Skeletal muscle tissue (tissue), 4 donors: ENCODE results near the gene DENND4A. TPM values are rescaled to one million over a fixed set of nuclear protein-coding genes. Genes with fewer than 3 reads are reported as not detected.
A peak's percentile ranks its signal among the peaks of the same experiment; 100 is the strongest.

Experiments used
- H3K27ac ChIP-seq: one replicate; pipeline ENCODE4 v1.7.0; 2013; ENCODE audit warnings: mild to moderate bottlenecking, low read depth, low read length, inconsistent platforms
- H3K27me3 ChIP-seq, 3 donors: one replicate each; pipeline ENCODE4 v1.7.0; 2013; ENCODE audit warnings: low read length in 3 of 3; ENCODE audit not compliant: control insufficient read depth in 3 of 3, insufficient read depth in 3 of 3
- H3K36me3 ChIP-seq, 3 donors: one replicate each; pipeline ENCODE4 v1.7.0; 2013; ENCODE audit warnings: low read length in 3 of 3; ENCODE audit not compliant: control insufficient read depth in 3 of 3, insufficient read depth in 3 of 3
- H3K4me1 ChIP-seq, 3 donors: one replicate each; pipeline ENCODE4 v1.7.0; 2013; ENCODE audit warnings: low read length in 3 of 3, mild to moderate bottlenecking in 3 of 3; ENCODE audit not compliant: control insufficient read depth in 3 of 3, insufficient read depth in 3 of 3
- H3K4me3 ChIP-seq, 3 donors: one replicate each; pipeline ENCODE4 v1.7.0; 2013; ENCODE audit warnings: low read length in 3 of 3
- H3K9ac ChIP-seq, 3 donors: one replicate each; pipeline ENCODE4 v1.7.0; 2013; ENCODE audit warnings: low read length in 3 of 3, mild to moderate bottlenecking in 3 of 3, moderate library complexity in 2 of 3, low read depth in 1 of 3
- H3K9me3 ChIP-seq, 3 donors: one replicate each; pipeline ENCODE4 v1.7.0; 2013; ENCODE audit warnings: low read length in 3 of 3; ENCODE audit not compliant: control insufficient read depth in 3 of 3
- total RNA-seq: library from RNA; depleted of rRNA; stranded (reverse); fragments of >200 nt; gene quantifications from one replicate; pipeline ENCODE4 v1.2.3, GENCODE V29; 2014
- donor health status: Osteomylitis.

DENND4A gene
- total RNA-seq, 1 donor from 2014 or later = 30.8 TPM

DNA sequence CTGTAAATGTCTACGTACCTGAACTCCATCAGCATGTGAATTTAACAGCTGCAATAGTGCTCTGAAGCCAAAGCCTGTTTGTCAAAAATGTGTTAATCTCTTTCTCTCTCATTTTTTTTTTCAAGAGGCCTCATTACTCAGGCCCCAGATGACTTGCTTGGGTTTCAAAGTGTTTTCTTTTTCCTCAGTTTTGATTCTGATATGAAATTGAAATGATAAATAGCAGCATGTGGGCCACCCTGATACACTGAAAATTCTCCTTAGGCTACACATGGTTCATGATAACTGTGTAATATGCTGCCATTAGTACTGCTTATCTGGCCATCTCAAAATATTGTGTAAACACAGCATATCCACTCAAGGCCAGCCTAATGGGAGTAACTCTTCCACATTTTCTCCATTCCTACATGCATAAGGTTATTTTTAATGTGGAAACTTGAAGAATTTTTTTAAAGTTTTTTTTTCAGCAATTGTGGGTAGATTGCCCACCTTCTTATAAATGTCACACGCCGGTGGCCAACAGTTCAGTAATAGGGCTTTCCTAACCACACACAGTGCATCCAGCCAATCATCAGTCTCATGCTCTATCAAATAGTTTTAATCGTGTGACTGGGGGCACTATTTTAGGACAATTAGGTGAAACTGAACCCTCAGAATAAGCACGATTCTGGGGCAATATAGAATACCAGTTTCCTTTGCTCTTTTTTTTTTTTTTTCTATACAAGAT is 13.1 kb upstream of the DENND4A start:
- no peaks in the 10 kb centered on the region for H3K27me3 ChIP-seq
- peak overlapping the region; percentile 37 for H3K27ac ChIP-seq
- H3K36me3 ChIP-seq = no peaks in the 10 kb centered on the region
- no peak overlapping the region for H3K9ac ChIP-seq
- H3K4me3 ChIP-seq = no peak overlapping the region
- no peaks in the 10 kb centered on the region for H3K9me3 ChIP-seq
- H3K4me1 ChIP-seq = peaks cover 0 to 6% (median 4%) of the 10 kb centered on the region in 3 donors

- no peaks in the 10 kb centered on the region for H3K9me3 ChIP-seq
- H3K4me3 ChIP-seq = no peak overlapping the region
- H3K4me1 ChIP-seq = peaks cover 0 to 6% (median 4%) of the 10 kb centered on the region in 3 donors
- H3K27ac ChIP-seq = peak overlapping the region; percentile 37
- peak overlapping the region in 1 of 3 donors; percentile 23 for H3K9ac ChIP-seq
- H3K27me3 ChIP-seq = no peaks in the 10 kb centered on the region
- H3K36me3 ChIP-seq = no peaks in the 10 kb centered on the region
Measured at GRCh38 chr15:65804252-65804931, 12.3 kb upstream of the DENND4A start.

- Histone ChIP-seq H3K9ac (no peak overlapping the region), H3K9me3 (no peaks in the 10 kb centered on the region), H3K27ac (no peak overlapping the region), H3K4me3 (no peak overlapping the region), H3K27me3 (no peaks in the 10 kb centered on the region), H3K4me1 (peaks cover 0 to 6% (median 4%) of the 10 kb centered on the region in 3 donors), H3K36me3 (no peaks in the 10 kb centered on the region)
Measured at GRCh38 chr15:65801229-65801805, 9.2 kb upstream of the DENND4A start.

DNA sequence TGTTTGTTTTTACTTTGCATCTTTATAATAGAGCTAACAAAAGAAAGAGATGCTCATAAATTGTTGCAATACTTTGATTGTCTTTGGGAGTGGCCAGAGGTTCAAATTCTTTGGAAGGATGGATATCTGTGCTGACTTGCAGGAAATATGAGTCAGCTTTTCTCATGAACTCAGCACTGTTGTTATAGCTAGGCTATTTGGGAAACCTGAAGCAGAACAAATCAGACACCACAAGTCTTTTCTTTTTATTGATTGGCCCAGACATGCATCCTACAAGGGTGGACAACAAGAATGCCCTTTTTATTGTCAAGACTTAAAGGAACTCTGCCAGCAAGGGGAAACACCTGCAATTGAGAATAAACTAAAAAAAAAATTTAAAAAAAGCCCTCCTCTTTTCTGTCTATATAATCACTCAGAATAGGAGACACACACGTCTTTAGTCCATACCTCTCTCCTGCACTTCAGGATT is 4.6 kb upstream of the DENND4A start:
- no peak overlapping the region for H3K9ac ChIP-seq
- no peaks in the 10 kb centered on the region for H3K9me3 ChIP-seq
- peaks cover 4 to 9% (median 5%) of the 10 kb centered on the region in 3 donors for H3K4me1 ChIP-seq
- no peak overlapping the region for H3K4me3 ChIP-seq
- H3K36me3 ChIP-seq = no peaks in the 10 kb centered on the region
- no peaks in the 10 kb centered on the region for H3K27me3 ChIP-seq
- H3K27ac ChIP-seq = no peak overlapping the region

DNA sequence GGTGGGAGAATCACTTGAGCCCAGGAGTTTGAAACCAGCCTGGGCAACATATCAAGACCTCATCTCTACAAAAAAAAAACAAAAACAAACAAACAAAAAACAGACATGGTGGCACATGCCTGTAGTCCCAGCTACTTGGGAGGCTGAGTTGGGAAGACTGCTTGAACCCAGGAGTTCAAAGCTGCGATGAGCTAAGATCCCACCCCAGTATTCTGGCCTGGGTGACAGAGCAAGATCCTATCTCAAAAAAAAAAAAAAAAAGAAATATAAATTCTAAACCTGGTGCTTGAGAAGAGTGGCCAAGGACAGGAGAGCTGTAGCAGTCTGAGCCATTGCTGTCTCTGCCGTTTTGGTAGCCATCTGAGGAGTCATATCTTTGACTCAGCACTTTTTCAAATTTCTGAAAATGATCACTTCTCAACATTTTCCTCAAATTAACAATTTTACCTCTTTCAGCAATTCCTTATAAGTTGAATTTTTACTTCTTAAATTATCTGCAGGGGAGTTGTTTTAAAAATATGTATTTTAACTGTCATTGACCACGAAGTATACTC is 3.6 kb upstream of the DENND4A start:
- H3K27me3 ChIP-seq = no peaks in the 10 kb centered on the region
- H3K27ac ChIP-seq = no peak overlapping the region
- peaks cover 4 to 13% (median 8%) of the 10 kb centered on the region in 3 donors for H3K4me1 ChIP-seq
- no peaks in the 10 kb centered on the region for H3K9me3 ChIP-seq
- no peak overlapping the region for H3K4me3 ChIP-seq
- no peaks in the 10 kb centered on the region for H3K36me3 ChIP-seq
- no peak overlapping the region for H3K9ac ChIP-seq

- no peaks in the 10 kb centered on the region for H3K9me3 ChIP-seq
- H3K27me3 ChIP-seq = no peaks in the 10 kb centered on the region
- no peak overlapping the region for H3K27ac ChIP-seq
- no peak overlapping the region for H3K4me3 ChIP-seq
- no peak overlapping the region for H3K9ac ChIP-seq
- no peaks in the 10 kb centered on the region for H3K36me3 ChIP-seq
- peaks cover 7 to 15% (median 14%) of the 10 kb centered on the region in 3 donors for H3K4me1 ChIP-seq
Measured at GRCh38 chr15:65793818-65794104, 1.7 kb upstream of the DENND4A start.

GRCh38 chr15:65792988-65793817 is 1.1 kb upstream of the DENND4A start:
- Histone ChIP-seq H3K4me3 (peak overlapping the region; percentile 80 to 99 (median 98)), H3K27me3 (no peaks in the 10 kb centered on the region), H3K9me3 (no peaks in the 10 kb centered on the region), H3K4me1 (peaks cover 7 to 15% (median 14%) of the 10 kb centered on the region in 3 donors), H3K36me3 (no peaks in the 10 kb centered on the region), H3K27ac (peak overlapping the region; percentile 97), H3K9ac (peak overlapping the region; percentile 87 to 96 (median 94))

DNA sequence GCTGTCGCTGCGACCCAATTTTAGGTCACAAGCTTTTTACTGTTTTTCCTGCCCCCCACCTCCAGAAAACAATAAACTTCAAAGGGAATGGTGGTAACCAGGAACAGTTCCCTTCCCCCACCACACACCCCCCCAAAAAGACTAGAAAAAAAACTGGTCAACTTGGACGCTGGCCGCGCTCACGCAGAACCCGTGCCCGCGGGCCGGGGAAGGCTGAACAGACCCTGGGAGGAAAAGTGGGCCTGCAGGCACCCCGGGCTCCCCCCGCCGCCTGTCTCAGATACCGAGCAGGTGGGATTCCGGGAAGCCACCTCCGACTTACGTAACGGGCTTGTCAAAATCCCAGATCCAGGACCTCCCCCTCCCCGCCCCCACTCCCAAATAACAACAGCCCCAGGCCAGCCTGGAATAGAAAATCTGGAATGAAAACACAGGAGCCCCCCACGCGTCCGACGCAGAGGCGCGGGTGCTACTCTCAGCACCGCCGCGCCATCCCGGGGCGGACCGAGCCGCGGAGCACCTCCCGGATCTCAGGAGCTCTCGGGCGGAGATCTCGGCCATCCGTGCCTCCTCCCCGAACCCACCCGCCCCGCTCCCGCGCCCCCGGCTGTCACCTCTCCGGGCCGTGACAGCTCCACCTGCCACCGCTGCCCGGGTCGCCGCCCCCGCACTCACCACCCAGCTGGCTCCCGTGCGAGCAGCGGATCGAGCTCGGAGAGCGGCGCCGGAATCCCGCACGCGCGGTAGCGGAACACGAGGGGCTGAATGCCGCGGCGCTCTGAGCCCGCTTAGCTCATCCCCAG is 557 bp downstream of the DENND4A start:
- Histone ChIP-seq H3K4me3 (peak overlapping the region; percentile 71 to 84 (median 80)), H3K36me3 (no peaks in the 10 kb centered on the region), H3K4me1 (peaks cover 7 to 15% (median 14%) of the 10 kb centered on the region in 3 donors), H3K9ac (peak overlapping the region; percentile 81 to 87 (median 84)), H3K27me3 (no peaks in the 10 kb centered on the region), H3K9me3 (no peaks in the 10 kb centered on the region), H3K27ac (peak overlapping the region; percentile 93)
